PC-3 (cell line): ENCODE measurements around the gene LY6G6F.

Source experiments
- EZH2 ChIP-seq: fragments of 300-600 bp; sonication (generic); IDR thresholded peaks from one replicate; pipeline ENCODE4 v1.6.1; 2017; ENCODE audit warnings: antibody characterized with exemption, mild to moderate bottlenecking, low read length; ENCODE audit not compliant: unreplicated experiment
- EZH2phosphoT487 ChIP-seq: fragments of 300-600 bp; sonication (generic); IDR thresholded peaks from 2 replicates; pipeline ENCODE4 v1.6.1; 2018; ENCODE audit warnings: mild to moderate bottlenecking, antibody characterized with exemption, low read length, borderline replicate concordance
- TF ChIP-seq, protein P1 (sequence below): fragments of 300-600 bp; sonication (generic); conservative IDR thresholded peaks from 2 replicates; pipeline ENCODE4 v1.5.1; 2017; ENCODE audit warnings: antibody characterized with exemption, low read depth, mild to moderate bottlenecking, low read length

DNA sequence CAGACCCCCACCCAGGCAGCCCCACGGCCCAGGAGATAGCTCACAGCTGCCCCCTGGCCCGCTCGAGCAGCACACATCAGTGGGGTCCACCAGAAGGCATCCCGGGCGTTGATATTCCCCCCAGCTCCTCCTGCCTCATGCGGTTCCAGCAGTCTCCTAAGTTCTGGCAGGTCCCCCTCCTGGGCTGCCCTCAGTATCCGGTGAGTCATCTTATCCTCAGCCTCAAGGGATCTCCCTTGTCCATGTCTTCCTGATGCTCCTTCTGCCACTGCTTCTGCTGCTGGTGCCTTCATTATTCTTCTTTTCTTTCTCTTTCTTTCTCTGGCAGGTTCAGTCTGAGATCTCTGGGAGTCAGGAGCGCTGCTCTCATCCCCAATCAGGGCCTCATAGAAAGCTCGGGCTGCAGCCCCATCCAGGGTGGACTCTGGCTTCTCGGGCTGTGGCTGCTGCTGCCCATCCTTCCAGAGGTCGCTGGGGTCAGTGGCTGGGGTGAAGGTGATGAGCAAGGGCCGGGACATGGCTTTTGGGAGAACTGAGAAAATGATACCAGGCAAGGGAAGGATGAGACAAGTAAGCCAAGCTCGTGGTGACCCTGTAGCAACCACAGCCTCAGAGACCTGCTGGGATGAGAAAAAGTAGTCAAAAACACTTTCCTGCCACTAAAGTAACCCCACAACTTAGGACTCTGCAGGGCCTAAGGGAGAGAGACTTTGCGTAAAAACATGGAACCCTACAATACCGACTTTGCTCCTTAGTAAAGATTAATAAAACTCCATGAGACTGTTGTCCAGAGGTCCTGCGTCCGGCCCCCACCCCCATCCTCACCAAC, 42.5 kb upstream of the LY6G6F start:
- TF ChIP-seq, protein P1, sequence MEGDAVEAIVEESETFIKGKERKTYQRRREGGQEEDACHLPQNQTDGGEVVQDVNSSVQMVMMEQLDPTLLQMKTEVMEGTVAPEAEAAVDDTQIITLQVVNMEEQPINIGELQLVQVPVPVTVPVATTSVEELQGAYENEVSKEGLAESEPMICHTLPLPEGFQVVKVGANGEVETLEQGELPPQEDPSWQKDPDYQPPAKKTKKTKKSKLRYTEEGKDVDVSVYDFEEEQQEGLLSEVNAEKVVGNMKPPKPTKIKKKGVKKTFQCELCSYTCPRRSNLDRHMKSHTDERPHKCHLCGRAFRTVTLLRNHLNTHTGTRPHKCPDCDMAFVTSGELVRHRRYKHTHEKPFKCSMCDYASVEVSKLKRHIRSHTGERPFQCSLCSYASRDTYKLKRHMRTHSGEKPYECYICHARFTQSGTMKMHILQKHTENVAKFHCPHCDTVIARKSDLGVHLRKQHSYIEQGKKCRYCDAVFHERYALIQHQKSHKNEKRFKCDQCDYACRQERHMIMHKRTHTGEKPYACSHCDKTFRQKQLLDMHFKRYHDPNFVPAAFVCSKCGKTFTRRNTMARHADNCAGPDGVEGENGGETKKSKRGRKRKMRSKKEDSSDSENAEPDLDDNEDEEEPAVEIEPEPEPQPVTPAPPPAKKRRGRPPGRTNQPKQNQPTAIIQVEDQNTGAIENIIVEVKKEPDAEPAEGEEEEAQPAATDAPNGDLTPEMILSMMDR, result no peak
- TF ChIP-seq EZH2 (no peak), EZH2phosphoT487 (no peak)
